Tibial nerve (tissue), 4 donors: ENCODE measurements around the gene DLGAP1.

ENCODE experiments used
- CTCF ChIP-seq, 5 experiments: fragments of 200-600 bp in 3 of 5; fragments of 450-650 bp in 2 of 5; sonication (generic) in 3 of 5; IDR thresholded peaks; one replicate each; pipeline ENCODE4 v1.5.1; 2016 to 2019; ENCODE audit warnings: antibody characterized with exemption in 5 of 5, mild to moderate bottlenecking in 3 of 5, moderate library complexity in 2 of 5
- EP300 ChIP-seq, 2 donors: sonication (generic); formaldehyde crosslinking; IDR thresholded peaks; one replicate each; pipeline ENCODE4 v1.6.1; 2017; ENCODE audit warnings: antibody characterized with exemption in 2 of 2, mild to moderate bottlenecking in 1 of 2
- POLR2A ChIP-seq, 2 donors: fragments of 450-650 bp; IDR thresholded peaks; one replicate each; pipeline ENCODE4 v1.6.1; 2017; ENCODE audit warnings: antibody characterized with exemption in 2 of 2, mild to moderate bottlenecking in 2 of 2, moderate library complexity in 2 of 2

DNA sequence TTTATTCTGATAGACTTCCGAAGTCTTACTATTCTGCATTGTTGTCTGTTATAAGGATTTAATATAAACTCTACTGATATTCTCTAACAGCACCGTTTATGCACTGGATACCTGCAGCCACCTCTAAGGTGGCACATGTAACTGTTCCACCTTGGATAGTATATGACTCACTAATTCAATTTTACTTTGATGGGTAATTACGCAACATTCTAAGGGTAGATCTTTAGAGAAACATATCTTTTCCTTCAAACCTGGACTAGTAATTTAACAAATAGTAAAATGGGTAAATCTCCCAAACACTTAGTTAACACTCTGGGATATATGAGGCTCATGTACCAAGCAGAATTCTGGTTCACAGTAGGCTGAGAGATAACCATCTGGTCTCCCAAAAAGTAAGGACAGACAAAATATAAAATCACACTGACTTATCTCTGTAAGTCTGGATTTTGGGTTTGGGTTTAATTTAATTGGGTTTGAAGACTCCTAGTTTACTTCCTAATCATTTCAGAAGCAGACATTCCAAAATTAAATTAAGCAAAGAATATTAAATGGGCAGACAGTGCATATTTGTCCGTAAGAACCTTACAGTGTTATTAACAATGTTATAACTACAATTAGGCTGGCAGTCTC lies 590.3 kb downstream of the DLGAP1 start:
- TF ChIP-seq CTCF (IDR thresholded peaks at IDR 0.05) = no peak
- TF ChIP-seq POLR2A (IDR thresholded peaks at IDR 0.05) = no peak
- no peak for TF ChIP-seq EP300 (IDR thresholded peaks at IDR 0.05)
